ENCODE results near the gene ORC4.
"Not testable (repeated sequence)": the region's sequence is repeated elsewhere in the genome, so short reads cannot be mapped to it uniquely, and the experiment has no call there.

Gene ORC4

GRCh38 chr2:148023861-148024260, 3.3 kb upstream of the ORC4 start:
- H3K9ac ChIP-seq, result peak overlapping the region in 2 of 11 experiments; percentile 17 to 96; a peak in 2 of 22 replicates
- H3K27ac ChIP-seq, result no peak overlapping the region
- H3K4me3 ChIP-seq, result no peak overlapping the region
- peak overlapping the region; percentile 49 to 99 (median 93); a peak in 17 of 22 replicates for H3K4me2 ChIP-seq
- peaks cover 6 to 37% (median 32%) of the 10 kb centered on the region in 10 experiments for H3K4me1 ChIP-seq
- peaks cover 0 to 8% (median 0%) of the 10 kb centered on the region in 11 experiments; a peak in 4 of 22 replicates for H3K36me3 ChIP-seq
- no peak for TF ChIP-seq Cebpa-rat (IDR thresholded peaks at IDR 0.05)
- H3K27me3 ChIP-seq, result no peaks in the 10 kb centered on the region
- H4K20me1 ChIP-seq, result peaks cover 0 to 40% (median 9%) of the 10 kb centered on the region in 11 experiments; a peak in 13 of 22 replicates
- no peaks in the 10 kb centered on the region for H3K9me3 ChIP-seq (replicated peaks in 1 of 11)

- no peak for TF ChIP-seq Cebpa-rat (IDR thresholded peaks at IDR 0.05)
- Histone ChIP-seq H3K4me2 (peak overlapping the region; percentile 87 to 99 (median 93); a peak in 21 of 22 replicates), H3K27ac (no peak overlapping the region), H3K27me3 (no peaks in the 10 kb centered on the region), H3K4me3 (peak overlapping the region in 6 of 10 experiments; percentile 20 to 94 (median 82); a peak in 11 of 20 replicates), H3K36me3 (peaks cover 0 to 8% (median 0%) of the 10 kb centered on the region in 11 experiments; a peak in 4 of 22 replicates), H3K4me1 (peaks cover 9 to 47% (median 36%) of the 10 kb centered on the region in 10 experiments), H3K9ac (peak overlapping the region in 6 of 11 experiments; percentile 33 to 97 (median 90); a peak in 6 of 22 replicates), H4K20me1 (peaks cover 0 to 38% (median 10%) of the 10 kb centered on the region in 11 experiments; a peak in 13 of 22 replicates), H3K9me3 (replicated peaks in 1 of 11) (no peaks in the 10 kb centered on the region)
Observed at GRCh38 chr2:148022882-148023281, 2.3 kb upstream of the ORC4 start.

- peaks cover 0 to 39% (median 10%) of the 10 kb centered on the region in 11 experiments; a peak in 13 of 22 replicates for H4K20me1 ChIP-seq
Observed at GRCh38 chr2:148022351-148022750, 1.8 kb upstream of the ORC4 start.

GRCh38 chr2:148021886-148022285, 1.3 kb upstream of the ORC4 start:
- Histone ChIP-seq H3K9me3 (replicated peaks in 1 of 11) (no peaks in the 10 kb centered on the region), H3K27ac (peak overlapping the region; percentile 51 to 97 (median 92); a peak in 21 of 22 replicates), H3K27me3 (no peaks in the 10 kb centered on the region), H3K36me3 (peaks cover 0 to 8% (median 0%) of the 10 kb centered on the region in 11 experiments; a peak in 4 of 22 replicates), H3K4me2 (peak overlapping the region; percentile 87 to 99 (median 93)), H4K20me1 (peaks cover 0 to 42% (median 10%) of the 10 kb centered on the region in 11 experiments; a peak in 13 of 22 replicates), H3K4me3 (peak overlapping the region; percentile 71 to 99 (median 91)), H3K9ac (peak overlapping the region; percentile 87 to 97 (median 92)), H3K4me1 (peaks cover 9 to 49% (median 37%) of the 10 kb centered on the region in 10 experiments)
- TF ChIP-seq Cebpa-rat (IDR thresholded peaks at IDR 0.05), result no peak

More at GRCh38 chr2:148022351-148022750, 1.8 kb upstream of the ORC4 start:
- Histone ChIP-seq H3K27ac (peak overlapping the region in 9 of 11 experiments; percentile 51 to 97 (median 93); a peak in 17 of 22 replicates), H3K4me1 (peaks cover 9 to 49% (median 37%) of the 10 kb centered on the region in 10 experiments), H3K36me3 (peaks cover 0 to 8% (median 0%) of the 10 kb centered on the region in 11 experiments; a peak in 4 of 22 replicates), H3K27me3 (no peaks in the 10 kb centered on the region), H3K9me3 (replicated peaks in 1 of 11) (no peaks in the 10 kb centered on the region), H3K9ac (peak overlapping the region; percentile 87 to 97 (median 92); a peak in 20 of 22 replicates), H3K4me3 (peak overlapping the region; percentile 71 to 99 (median 91)), H3K4me2 (peak overlapping the region; percentile 87 to 99 (median 93))
- TF ChIP-seq Cebpa-rat (IDR thresholded peaks at IDR 0.05), result no peak

GRCh38 chr2:148021059-148021861, 723 bp upstream of the ORC4 start, which contains the start of gene MBD5:
Gene MBD5 (plus strand): TSS chr2:148021091.
- H3K4me1 ChIP-seq, result peaks cover 9 to 49% (median 37%) of the 10 kb centered on the region in 10 experiments
- H3K27ac ChIP-seq, result peak within 1 kb of the TSS; percentile 83 to 97 (median 93)
- no peak for TF ChIP-seq Cebpa-rat (IDR thresholded peaks at IDR 0.05)
- H3K27me3 ChIP-seq, result no peaks in the 10 kb centered on the region
- H3K4me3 ChIP-seq, result peak within 1 kb of the TSS; percentile 71 to 99 (median 91)
- H3K9me3 ChIP-seq (replicated peaks in 1 of 11), result 0 out of 22 replicates have a peak, but pooled peaks cover 0 to 1% (median 0%) of the 10 kb centered on the region in 11 experiments
- peak within 1 kb of the TSS; percentile 87 to 99 (median 93) for H3K4me2 ChIP-seq
- peak within 1 kb of the TSS; percentile 87 to 97 (median 92) for H3K9ac ChIP-seq
- peaks cover 0 to 9% (median 1%) of the 10 kb centered on the region in 11 experiments; a peak in 7 of 22 replicates for H3K36me3 ChIP-seq
- H4K20me1 ChIP-seq, result peaks cover 0 to 38% (median 10%) of the 10 kb centered on the region in 11 experiments; a peak in 13 of 22 replicates

GRCh38 chr2:148014616-148015015, 5.9 kb downstream of the ORC4 start:
- peaks cover 0 to 28% (median 19%) of the 10 kb centered on the region in 11 experiments; a peak in 16 of 22 replicates for H3K9me3 ChIP-seq (replicated peaks in 1 of 11)
- no peak overlapping the region for H3K4me3 ChIP-seq
- TF ChIP-seq Cebpa-rat (IDR thresholded peaks at IDR 0.05), result no peak
- H4K20me1 ChIP-seq, result peaks cover 0 to 53% (median 16%) of the 10 kb centered on the region in 11 experiments; a peak in 10 of 22 replicates
- no peaks in the 10 kb centered on the region for H3K27me3 ChIP-seq
- no peak overlapping the region for H3K9ac ChIP-seq
- peaks cover 9 to 20% (median 12%) of the 10 kb centered on the region in 10 experiments for H3K4me1 ChIP-seq
- H3K4me2 ChIP-seq, result no peak overlapping the region
- H3K36me3 ChIP-seq, result peaks cover 0 to 13% (median 5%) of the 10 kb centered on the region in 11 experiments; a peak in 5 of 22 replicates
- no peak overlapping the region for H3K27ac ChIP-seq

- no peak for TF ChIP-seq Cebpa-rat (IDR thresholded peaks at IDR 0.05)
Observed at GRCh38 chr2:148013876-148014275, 6.7 kb downstream of the ORC4 start.

GRCh38 chr2:148008411-148008810, 12.1 kb downstream of the ORC4 start:
- H3K27ac ChIP-seq, H3K27me3 ChIP-seq, H3K4me1 ChIP-seq: not testable (repeated sequence)

More at GRCh38 chr2:148013876-148014275, 6.7 kb downstream of the ORC4 start:
- Histone ChIP-seq H3K4me1 (peaks cover 4 to 13% (median 5%) of the 10 kb centered on the region in 10 experiments; a peak in 19 of 20 replicates), H3K27me3 (no peaks in the 10 kb centered on the region), H3K4me2 (no peak overlapping the region), H3K9me3 (replicated peaks in 1 of 11) (peaks cover 0 to 35% (median 27%) of the 10 kb centered on the region in 11 experiments; a peak in 17 of 22 replicates), H4K20me1 (peaks cover 0 to 49% (median 12%) of the 10 kb centered on the region in 11 experiments; a peak in 10 of 22 replicates), H3K36me3 (peaks cover 0 to 13% (median 5%) of the 10 kb centered on the region in 11 experiments; a peak in 5 of 22 replicates), H3K27ac (no peak overlapping the region), H3K4me3 (no peak overlapping the region), H3K9ac (no peak overlapping the region)

More at GRCh38 chr2:148008411-148008810, 12.1 kb downstream of the ORC4 start:
- H3K9ac ChIP-seq, H3K4me3 ChIP-seq, H3K4me2 ChIP-seq: not testable (repeated sequence)
- Histone ChIP-seq H3K9me3 (replicated peaks in 1 of 11) (peaks cover 36 to 82% (median 74%) of the 10 kb centered on the region in 11 experiments), H3K36me3 (peaks cover 0 to 29% (median 16%) of the 10 kb centered on the region in 11 experiments; a peak in 15 of 22 replicates), H4K20me1 (peaks cover 0 to 29% (median 4%) of the 10 kb centered on the region in 11 experiments; a peak in 8 of 22 replicates)
